ENCODE results near the gene SSX2IP.

The SSX2IP gene

GRCh38 chr1:84709131-84709530 lies 18.9 kb upstream of the SSX2IP start:
- DNase-seq, result no peak

GRCh38 chr1:84708031-84708430 lies 17.8 kb upstream of the SSX2IP start:
- DNase-seq, result no peak

GRCh38 chr1:84705513-84705912 lies 15.3 kb upstream of the SSX2IP start:
- no peak for DNase-seq

DNA sequence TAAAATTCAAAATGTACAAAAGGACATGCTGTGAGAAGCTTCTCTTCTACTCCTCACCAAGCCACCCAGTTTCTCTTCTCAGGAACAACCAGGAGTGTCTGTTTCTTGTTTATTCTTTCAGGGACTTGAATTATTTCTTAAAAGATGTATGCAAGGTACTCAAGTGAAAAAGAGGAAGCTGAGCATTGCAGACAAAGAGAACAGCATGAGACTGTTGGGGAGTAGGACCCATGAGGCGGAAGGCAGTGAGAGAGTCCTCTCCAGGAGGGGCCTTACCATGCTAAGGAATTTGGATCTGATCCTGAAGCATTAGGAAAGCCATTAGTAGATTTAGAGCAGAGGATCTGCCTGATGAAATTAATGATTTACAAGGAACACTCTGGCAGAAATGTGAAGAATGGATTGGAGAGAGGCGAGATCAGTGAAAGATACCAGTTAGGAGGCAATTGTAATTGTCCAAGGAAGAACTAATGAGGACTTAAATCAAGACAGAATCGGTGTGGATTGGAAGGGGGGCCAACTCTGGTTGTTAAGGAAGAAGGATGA lies 14.7 kb upstream of the SSX2IP start:
- DNase-seq, result no peak

DNA sequence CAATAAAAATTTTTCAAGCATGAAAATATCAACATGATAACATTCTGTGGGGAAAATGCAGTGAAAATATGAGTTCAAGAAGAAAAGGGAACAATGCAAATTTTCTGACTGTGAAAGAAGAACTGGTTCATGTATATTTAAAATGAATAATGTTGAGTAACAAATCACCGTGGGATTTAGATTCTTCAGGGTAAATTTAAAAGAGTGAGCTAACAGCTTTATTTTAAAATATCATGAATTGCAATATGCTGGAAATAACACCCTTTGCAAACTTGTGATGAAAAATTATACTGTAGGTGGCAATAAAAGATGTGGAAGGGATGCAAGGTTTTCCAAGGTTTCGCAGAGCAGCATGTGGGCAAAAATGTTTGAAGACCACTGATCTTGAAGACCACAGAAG lies 13.2 kb upstream of the SSX2IP start:
- DNase-seq, result no peak

GRCh38 chr1:84702143-84702542 lies 11.9 kb upstream of the SSX2IP start:
- no peak for DNase-seq

GRCh38 chr1:84701376-84701775 lies 11.1 kb upstream of the SSX2IP start:
- DNase-seq, result no peak

- DNase-seq, result no peak
Observed at GRCh38 chr1:84700070-84700469, 9.8 kb upstream of the SSX2IP start.

- no peak for DNase-seq
Observed at GRCh38 chr1:84698151-84699110, 8.2 kb upstream of the SSX2IP start.

GRCh38 chr1:84693785-84694184 lies 3.5 kb upstream of the SSX2IP start:
- no peak for DNase-seq

GRCh38 chr1:84693005-84693404 lies 2.7 kb upstream of the SSX2IP start:
- DNase-seq, result no peak

DNA sequence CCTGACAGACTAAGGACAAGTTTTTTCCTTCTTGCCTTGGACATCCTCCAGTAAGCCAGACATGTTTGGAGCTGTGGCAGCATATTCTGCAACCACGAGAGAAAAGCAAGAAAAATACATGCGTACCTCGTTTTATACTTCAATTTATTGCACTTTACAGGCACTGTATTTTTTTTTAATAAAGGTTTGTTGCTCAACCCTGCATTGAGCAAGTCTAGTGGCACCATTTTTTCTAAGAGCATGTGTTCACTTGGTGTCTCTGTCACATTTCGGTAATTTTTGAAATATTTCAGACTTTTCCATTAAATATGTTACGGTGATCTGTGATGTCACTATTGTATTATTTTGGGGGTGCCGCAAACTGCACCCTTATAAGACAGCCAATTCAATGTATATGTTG lies 2.1 kb upstream of the SSX2IP start:
- no peak for DNase-seq

DNA sequence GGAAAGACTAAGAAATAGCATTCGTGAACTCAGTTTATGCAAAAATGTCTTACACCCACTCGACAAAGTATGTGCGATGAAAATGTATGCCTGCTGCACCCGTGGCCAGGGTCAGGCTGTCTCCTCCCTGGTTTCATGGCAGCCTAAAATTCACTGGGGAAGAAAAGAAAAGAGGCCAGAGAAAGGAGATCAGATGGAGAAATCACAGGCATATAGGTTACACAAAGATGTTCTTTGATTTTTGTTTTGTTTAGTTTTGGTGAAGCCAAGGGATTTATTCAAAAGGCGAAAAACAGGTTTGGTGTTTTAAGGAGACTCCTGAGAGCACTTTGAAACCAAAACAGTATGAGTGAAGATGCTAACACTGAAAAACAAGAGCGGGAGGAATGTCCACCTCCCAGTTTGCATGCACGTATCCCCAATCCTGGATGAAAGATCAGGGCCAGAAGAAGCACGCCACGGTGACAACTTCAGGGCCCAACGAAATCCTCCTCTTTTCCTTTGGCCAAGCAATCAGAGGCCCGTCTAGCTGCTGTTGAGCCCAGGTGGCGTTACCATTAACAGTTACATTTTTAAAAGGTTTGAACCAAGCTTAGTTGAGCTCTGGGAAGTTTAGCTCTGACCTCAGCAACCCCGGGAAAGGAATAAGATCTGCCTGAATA lies 992 bp upstream of the SSX2IP start:
- no peak for DNase-seq

- peak; percentile 77 for DNase-seq
Observed at GRCh38 chr1:84689514-84690396, 506 bp downstream of the SSX2IP start.

- no peak for DNase-seq
Observed at GRCh38 chr1:84688463-84689061, 1.7 kb downstream of the SSX2IP start.

DNA sequence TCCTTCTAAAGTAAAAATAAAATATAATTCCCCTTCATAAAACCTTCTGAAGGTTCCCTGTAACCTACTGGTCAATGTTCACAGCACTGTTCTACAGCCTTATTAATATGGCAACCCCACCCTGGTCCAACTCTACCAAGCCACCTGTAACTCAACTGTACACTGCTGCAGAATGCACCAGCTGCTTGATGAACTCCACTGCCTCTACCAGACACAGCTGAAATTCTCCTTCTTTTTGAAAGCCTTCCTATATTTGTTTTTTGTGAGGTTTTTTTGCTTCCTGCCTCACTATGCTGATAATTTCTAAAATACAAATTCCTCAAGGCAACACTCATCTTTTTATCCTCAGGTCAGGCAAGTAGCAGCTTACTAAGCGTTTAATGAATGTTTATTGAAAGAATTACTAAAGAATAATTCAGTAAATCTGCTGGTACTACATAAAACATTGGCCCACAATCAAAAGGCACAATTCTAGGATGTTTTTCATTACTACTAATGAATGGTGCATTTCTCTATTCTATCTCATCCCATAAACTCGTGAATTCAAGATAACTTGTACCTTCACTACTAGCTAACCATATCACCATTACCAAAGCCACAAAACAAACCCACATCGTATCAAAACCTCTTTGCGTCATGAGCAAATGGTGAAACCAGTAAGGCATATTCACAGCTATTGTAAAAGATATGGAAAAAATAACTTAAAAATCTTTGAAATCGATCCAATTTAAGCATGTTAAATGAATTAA lies 2.4 kb downstream of the SSX2IP start:
- DNase-seq, result no peak

DNA sequence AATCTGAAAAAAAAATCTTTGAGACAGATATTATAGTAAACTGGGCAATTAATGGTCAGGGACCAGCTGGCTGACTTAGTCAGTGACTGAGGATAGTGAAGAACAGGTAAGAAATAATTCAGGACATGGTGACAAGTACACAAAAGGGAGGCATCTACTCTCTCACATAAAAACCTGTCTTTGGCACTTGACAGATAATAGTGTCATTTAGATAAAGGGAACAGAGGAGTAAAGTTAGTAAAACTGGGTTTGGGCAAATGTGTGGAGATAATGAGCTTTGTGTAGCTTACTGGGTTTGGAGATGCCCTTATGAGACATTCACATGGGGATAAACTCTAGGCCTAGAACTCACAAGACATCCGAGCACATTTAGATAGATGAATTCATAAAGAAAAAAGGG lies 4.0 kb downstream of the SSX2IP start:
- DNase-seq, result no peak

DNA sequence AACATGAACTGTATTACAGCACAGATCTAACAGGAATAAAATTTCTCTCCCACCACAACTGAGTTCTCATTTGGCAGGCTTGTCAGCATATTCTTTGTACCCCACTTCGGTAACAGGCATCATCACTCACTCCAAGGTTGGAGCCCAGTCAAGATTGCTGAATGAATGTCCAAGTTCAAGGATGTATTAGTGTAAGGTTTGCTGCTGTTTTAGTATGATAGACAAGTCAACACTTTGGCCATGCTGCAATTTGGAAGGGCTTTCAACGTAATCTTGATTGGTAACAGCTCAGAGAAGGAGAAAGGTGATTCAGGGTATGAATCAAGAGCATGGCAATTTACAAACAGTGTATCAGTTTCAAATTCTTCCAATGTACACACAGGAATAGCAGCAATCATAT lies 6.8 kb downstream of the SSX2IP start:
- DNase-seq, result no peak

DNA sequence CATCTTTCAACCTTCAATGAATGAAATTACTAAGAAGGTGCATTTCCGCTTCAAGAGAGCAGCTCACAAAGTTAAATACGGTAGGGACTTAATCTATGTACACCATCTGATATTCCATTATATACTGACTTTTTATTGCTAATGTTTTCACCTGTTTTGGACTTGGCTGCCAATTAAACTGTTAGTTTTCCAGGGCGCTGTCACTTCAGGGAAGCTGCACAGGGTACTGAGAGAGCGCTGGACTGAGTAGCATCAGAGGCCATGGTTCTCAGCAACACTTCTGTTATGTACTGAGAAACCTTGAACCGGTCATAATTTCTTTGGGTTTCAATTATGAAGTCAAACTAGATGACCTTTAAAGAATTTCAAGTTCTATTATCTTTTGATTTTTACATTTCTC lies 8.2 kb downstream of the SSX2IP start:
- DNase-seq, result no peak

DNA sequence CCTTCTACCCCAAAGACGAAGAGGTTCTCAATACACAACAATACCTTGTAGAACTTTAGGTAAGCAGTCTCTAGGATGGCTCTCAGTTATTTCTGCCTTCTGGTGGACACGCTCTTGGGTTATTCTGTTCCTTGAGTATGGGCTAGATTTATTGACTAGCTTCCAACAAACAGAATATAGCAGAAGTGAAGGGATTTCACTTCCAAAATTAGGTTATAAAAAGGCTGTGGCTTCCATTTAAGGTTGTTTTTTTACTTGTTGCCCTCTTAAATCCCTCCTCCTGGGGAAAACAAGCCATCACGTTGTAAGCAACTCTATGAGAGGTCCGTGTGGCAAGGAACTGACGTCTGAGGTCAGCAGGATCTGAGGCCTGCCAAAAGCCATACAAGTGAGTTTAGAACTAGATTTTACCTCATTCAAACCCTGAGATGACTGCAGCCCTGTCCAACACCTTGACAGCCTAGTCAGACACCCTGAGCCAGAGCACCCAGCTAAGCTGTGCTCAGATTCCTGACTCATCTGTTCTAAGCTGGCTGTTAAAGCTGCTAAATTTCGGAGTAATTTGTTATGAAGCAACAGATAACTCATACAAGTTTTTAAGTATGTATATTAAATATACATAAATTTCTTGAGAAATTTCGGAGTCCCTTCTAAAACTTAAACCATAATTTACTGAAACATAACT lies 12.7 kb downstream of the SSX2IP start:
- DNase-seq, result no peak

DNA sequence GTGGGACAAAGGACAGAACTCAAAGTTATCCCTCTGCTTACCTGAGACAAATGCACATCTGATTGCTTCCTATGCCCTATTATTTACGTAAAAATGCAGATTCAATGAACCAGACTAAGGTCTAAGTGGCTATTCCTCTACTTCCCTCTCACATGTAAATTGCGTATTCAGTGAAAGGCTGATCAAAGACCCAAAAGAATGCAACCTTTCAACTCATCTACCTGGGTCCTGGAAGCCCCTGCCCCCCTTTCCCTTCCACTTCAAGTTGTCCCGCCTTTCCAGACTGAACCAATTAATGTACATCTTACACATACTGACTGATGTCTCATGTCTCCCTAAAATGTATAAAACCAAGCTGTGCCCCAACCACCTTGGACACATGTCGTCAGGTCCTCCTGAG lies 14.6 kb downstream of the SSX2IP start:
- DNase-seq, result no peak

Measured in activated CD8-positive, alpha-beta memory T cell treated with anti-CD3 and anti-CD28 coated beads, Interleukin-2, amount 50 U/mL, for 48 hours (primary cell).